ENCODE results near the gene DPP4.

DPP4 gene

GRCh38 chr2:162013514-162014475 is 60.2 kb downstream of the DPP4 start:
- no peaks in the 10 kb centered on the region for H4K20me1 ChIP-seq (ENCODE audit: insufficient read depth, low read length)
- peak; percentile 36 for ATAC-seq (ENCODE audit: insufficient read depth, low read depth)
- H3K27ac ChIP-seq (ENCODE audit: low read length) = peak overlapping the region; percentile 72
- H3K27me3 ChIP-seq (ENCODE audit: insufficient read depth, low read length, poor library complexity) = no peaks in the 10 kb centered on the region
- 0 out of 2 replicates have a peak, but pooled peaks cover 4% of the 10 kb centered on the region for H3K79me2 ChIP-seq (ENCODE audit: insufficient read depth, low read length)
- H3K4me1 ChIP-seq (ENCODE audit: insufficient read depth, low read length) = peaks cover 66% of the 10 kb centered on the region
- no peak for TF ChIP-seq CTCF (IDR thresholded peaks at IDR 0.05; ENCODE audit: borderline replicate concordance, extremely low read depth, low read length, poor library complexity, severe bottlenecking)
- no peak for TF ChIP-seq EZH2 (IDR thresholded peaks at IDR 0.05; ENCODE audit: borderline replicate concordance, low read depth, low read length, severe bottlenecking)
- peak overlapping the region; percentile 37; the same call in 1 of the 2 replicates for H2AFZ ChIP-seq (ENCODE audit: low read depth, low read length)
- H3K36me3 ChIP-seq (ENCODE audit: insufficient read depth, low read length) = peaks cover 81% of the 10 kb centered on the region
- H3K4me3 ChIP-seq (ENCODE audit: low read depth in 1 of 2, low read length in 2 of 2) = no peak overlapping the region
- no peaks in the 10 kb centered on the region for H3K9me3 ChIP-seq (ENCODE audit: insufficient read depth, low read length, severe bottlenecking)
- peak; percentile 37 for DNase-seq
- H3K9ac ChIP-seq (ENCODE audit: low read depth, low read length) = peak overlapping the region; percentile 37
- peak overlapping the region; percentile 20 for H3K4me2 ChIP-seq (ENCODE audit: insufficient read depth, low read length)

GRCh38 chr2:162012565-162013058 is 61.4 kb downstream of the DPP4 start:
- TF ChIP-seq EZH2 (IDR thresholded peaks at IDR 0.05; ENCODE audit: borderline replicate concordance, low read depth, low read length, severe bottlenecking) = no peak
- H3K27ac ChIP-seq (ENCODE audit: low read length) = peak overlapping the region; percentile 72
- peaks cover 81% of the 10 kb centered on the region for H3K36me3 ChIP-seq (ENCODE audit: insufficient read depth, low read length)
- H3K4me3 ChIP-seq (ENCODE audit: low read depth in 1 of 2, low read length in 2 of 2) = no peak overlapping the region
- no peaks in the 10 kb centered on the region for H4K20me1 ChIP-seq (ENCODE audit: insufficient read depth, low read length)
- H3K4me2 ChIP-seq (ENCODE audit: insufficient read depth, low read length) = peak overlapping the region; percentile 21
- 0 out of 2 replicates have a peak, but pooled peaks cover 4% of the 10 kb centered on the region for H3K79me2 ChIP-seq (ENCODE audit: insufficient read depth, low read length)
- DNase-seq = no peak
- H2AFZ ChIP-seq (ENCODE audit: low read depth, low read length) = no peak overlapping the region
- H3K4me1 ChIP-seq (ENCODE audit: insufficient read depth, low read length) = peaks cover 71% of the 10 kb centered on the region
- H3K9me3 ChIP-seq (ENCODE audit: insufficient read depth, low read length, severe bottlenecking) = no peaks in the 10 kb centered on the region
- no peaks in the 10 kb centered on the region for H3K27me3 ChIP-seq (ENCODE audit: insufficient read depth, low read length, poor library complexity)
- ATAC-seq (ENCODE audit: insufficient read depth, low read depth) = peak; percentile 31
- peak overlapping the region; percentile 37 for H3K9ac ChIP-seq (ENCODE audit: low read depth, low read length)

- Histone ChIP-seq H3K9ac (ENCODE audit: low read depth, low read length) (peak overlapping the region; percentile 37), H3K79me2 (ENCODE audit: insufficient read depth, low read length) (0 out of 2 replicates have a peak, but pooled peaks cover 4% of the 10 kb centered on the region), H3K4me1 (ENCODE audit: insufficient read depth, low read length) (peaks cover 72% of the 10 kb centered on the region), H3K9me3 (ENCODE audit: insufficient read depth, low read length, severe bottlenecking) (no peaks in the 10 kb centered on the region), H4K20me1 (ENCODE audit: insufficient read depth, low read length) (no peaks in the 10 kb centered on the region), H3K4me2 (ENCODE audit: insufficient read depth, low read length) (peak overlapping the region; percentile 21), H3K27me3 (ENCODE audit: insufficient read depth, low read length, poor library complexity) (no peaks in the 10 kb centered on the region), H2AFZ (ENCODE audit: low read depth, low read length) (no peak overlapping the region), H3K27ac (ENCODE audit: low read length) (peak overlapping the region; percentile 72), H3K36me3 (ENCODE audit: insufficient read depth, low read length) (peaks cover 78% of the 10 kb centered on the region), H3K4me3 (ENCODE audit: low read depth in 1 of 2, low read length in 2 of 2) (no peak overlapping the region)
- DNase-seq (peak; percentile 58), ATAC-seq (ENCODE audit: insufficient read depth, low read depth) (peak; percentile 90)
- no peak for TF ChIP-seq CTCF (IDR thresholded peaks at IDR 0.05; ENCODE audit: borderline replicate concordance, extremely low read depth, low read length, poor library complexity, severe bottlenecking)
- TF ChIP-seq EZH2 (IDR thresholded peaks at IDR 0.05; ENCODE audit: borderline replicate concordance, low read depth, low read length, severe bottlenecking) = no peak
Observed at GRCh38 chr2:162011706-162012564, 62.1 kb downstream of the DPP4 start.

All from DND-41 (cell line).